HEK293 (cell line): Measurements from ENCODE around the gene FUT6.
A peak's percentile ranks its signal among the peaks of the same experiment; 100 is the strongest.
"Not testable (repeated sequence)": the region's sequence is repeated elsewhere in the genome, so short reads cannot be mapped to it uniquely, and the experiment has no call there.

Experiments used
- CTCF ChIA-PET: fragments of 350-600 bp; formaldehyde crosslinking; extraction: SDS; loops from one replicate; lab custom pipeline; 2021; ENCODE audit warnings: antibody characterized with exemption; lab: Yijun Ruan, JAX
- POLR2A ChIA-PET: fragments of 300-600 bp; formaldehyde crosslinking; extraction: SDS; loops from one replicate; lab custom pipeline; 2020; ENCODE audit warnings: antibody characterized with exemption, inconsistent platforms; lab: Yijun Ruan, JAX
- H3K27ac ChIP-seq: fragments of 200-500 bp; sonication (Bioruptor generic); 2 replicates; pipeline ENCODE4 v1.5.1; 2014; ENCODE audit warnings: low read depth, low read length, control low read depth, inconsistent platforms; ENCODE audit errors: extremely low read depth
- H3K36me3 ChIP-seq, 2 experiments: fragments of 200-500 bp in 1 of 2; sonication (Bioruptor generic) in 1 of 2; 1 replicate in 1 of 2; 2 replicates in 1 of 2; pipeline ENCODE4 v1.5.1; 2014 to 2017; ENCODE audit warnings: inconsistent platforms in 2 of 2, low read length in 2 of 2; ENCODE audit not compliant: control insufficient read depth in 2 of 2, insufficient read depth in 1 of 2
- H3K4me1 ChIP-seq: fragments of 200-500 bp; sonication (Bioruptor generic); 2 replicates; pipeline ENCODE4 v1.5.1; 2014; ENCODE audit warnings: mild to moderate bottlenecking, low read length, inconsistent platforms; ENCODE audit not compliant: control insufficient read depth, insufficient read depth
- H3K4me3 ChIP-seq: 2 replicates; pipeline ENCODE4 v1.5.1; 2011; ENCODE audit warnings: low read depth, mild to moderate bottlenecking, control low read depth, low read length, moderate library complexity
- H3K9me3 ChIP-seq: fragments of 200-500 bp; sonication (Bioruptor generic); 2 replicates; pipeline ENCODE4 v1.5.1; 2014; ENCODE audit warnings: low read depth, low read length, inconsistent platforms; ENCODE audit not compliant: control insufficient read depth, insufficient read depth
- EGR2 ChIP-seq: fragments of 450-650 bp; formaldehyde crosslinking; IDR thresholded peaks from 2 replicates; pipeline ENCODE4 v1.5.1; 2016; ENCODE audit warnings: low read depth, missing biosample characterization, missing genetic modification characterization
- SP3 ChIP-seq: fragments of 450-650 bp; formaldehyde crosslinking; IDR thresholded peaks from 2 replicates; pipeline ENCODE4 v1.5.1; 2016; ENCODE audit warnings: missing biosample characterization, missing genetic modification characterization
- ZBTB1 ChIP-seq: fragments of 450-650 bp; formaldehyde crosslinking; IDR thresholded peaks from 2 replicates; pipeline ENCODE4 v1.5.1; 2016; ENCODE audit warnings: missing biosample characterization, missing genetic modification characterization
- ZBTB8A ChIP-seq: fragments of 450-650 bp; formaldehyde crosslinking; IDR thresholded peaks from 2 replicates; pipeline ENCODE4 v1.5.1; 2016; ENCODE audit warnings: missing biosample characterization, missing genetic modification characterization
- ZFP69B ChIP-seq: fragments of 450-650 bp; formaldehyde crosslinking; IDR thresholded peaks from 2 replicates; pipeline ENCODE4 v1.5.1; 2016; ENCODE audit warnings: missing biosample characterization, missing genetic modification characterization
- ZNF184 ChIP-seq: fragments of 450-650 bp; IDR thresholded peaks from 2 replicates; pipeline ENCODE4 v1.5.1; 2018; ENCODE audit warnings: missing biosample characterization, mild to moderate bottlenecking, missing genetic modification characterization
- ZNF2 ChIP-seq: fragments of 450-650 bp; formaldehyde crosslinking; IDR thresholded peaks from 2 replicates; pipeline ENCODE4 v1.5.1; 2016; ENCODE audit warnings: missing biosample characterization, missing genetic modification characterization
- ZNF239 ChIP-seq: fragments of 450-650 bp; formaldehyde crosslinking; IDR thresholded peaks from 2 replicates; pipeline ENCODE4 v1.5.1; 2016; ENCODE audit warnings: missing biosample characterization, missing genetic modification characterization
- ZNF274 ChIP-seq, 2 experiments: fragments of 200-500 bp in 1 of 2; fragments of 450-650 bp in 1 of 2; sonication (Bioruptor generic) in 1 of 2; formaldehyde crosslinking in 1 of 2; IDR thresholded peaks; 2 replicates each; pipeline versions ENCODE4 v1.5.1 to v1.6.1; 2014 to 2016; ENCODE audit warnings: borderline replicate concordance in 1 of 2, inconsistent platforms in 1 of 2, low read length in 1 of 2, missing biosample characterization in 1 of 2, missing genetic modification characterization in 1 of 2
- ZNF302 ChIP-seq: fragments of 450-650 bp; formaldehyde crosslinking; IDR thresholded peaks from 2 replicates; pipeline ENCODE4 v1.5.1; 2016; ENCODE audit warnings: missing biosample characterization, missing genetic modification characterization, low read depth
- ZNF423 ChIP-seq: fragments of 450-650 bp; formaldehyde crosslinking; IDR thresholded peaks from 2 replicates; pipeline ENCODE4 v1.5.1; 2016; ENCODE audit warnings: missing biosample characterization, missing genetic modification characterization
- ZNF549 ChIP-seq: fragments of 450-650 bp; IDR thresholded peaks from 2 replicates; pipeline ENCODE4 v1.5.1; 2018; ENCODE audit warnings: missing biosample characterization, missing genetic modification characterization, mild to moderate bottlenecking, inconsistent platforms, moderate library complexity
- ZNF560 ChIP-seq: fragments of 450-650 bp; formaldehyde crosslinking; IDR thresholded peaks from 2 replicates; pipeline ENCODE4 v1.5.1; 2017; ENCODE audit warnings: missing biosample characterization, missing genetic modification characterization, borderline replicate concordance
- ZNF585B ChIP-seq: fragments of 450-650 bp; formaldehyde crosslinking; IDR thresholded peaks from 2 replicates; pipeline ENCODE4 v1.5.1; 2016; ENCODE audit warnings: missing biosample characterization, missing genetic modification characterization
- ZNF596 ChIP-seq: fragments of 450-650 bp; IDR thresholded peaks from 2 replicates; pipeline ENCODE4 v1.5.0; 2018; ENCODE audit warnings: missing biosample characterization, mild to moderate bottlenecking, missing genetic modification characterization, moderate library complexity
- ZNF600 ChIP-seq: fragments of 450-650 bp; formaldehyde crosslinking; IDR thresholded peaks from 2 replicates; pipeline ENCODE4 v1.5.1; 2016; ENCODE audit warnings: missing biosample characterization, missing genetic modification characterization
- ZNF621 ChIP-seq: fragments of 450-650 bp; formaldehyde crosslinking; IDR thresholded peaks from 2 replicates; pipeline ENCODE4 v1.5.1; 2017; ENCODE audit warnings: missing biosample characterization, missing genetic modification characterization
- ZNF776 ChIP-seq: fragments of 450-650 bp; formaldehyde crosslinking; IDR thresholded peaks from 2 replicates; pipeline ENCODE4 v1.5.0; 2017; ENCODE audit warnings: missing biosample characterization, missing genetic modification characterization, borderline replicate concordance
- TF ChIP-seq, protein P1 (sequence below): fragments of 450-650 bp; formaldehyde crosslinking; IDR thresholded peaks from 2 replicates; pipeline ENCODE4 v1.5.1; 2016; ENCODE audit warnings: missing biosample characterization, missing genetic modification characterization, borderline replicate concordance
- TF ChIP-seq, protein P2 (sequence below): fragments of 450-650 bp; formaldehyde crosslinking; IDR thresholded peaks from 2 replicates; pipeline ENCODE4 v1.5.1; 2016; ENCODE audit warnings: missing biosample characterization, missing genetic modification characterization

FUT6 gene

DNA sequence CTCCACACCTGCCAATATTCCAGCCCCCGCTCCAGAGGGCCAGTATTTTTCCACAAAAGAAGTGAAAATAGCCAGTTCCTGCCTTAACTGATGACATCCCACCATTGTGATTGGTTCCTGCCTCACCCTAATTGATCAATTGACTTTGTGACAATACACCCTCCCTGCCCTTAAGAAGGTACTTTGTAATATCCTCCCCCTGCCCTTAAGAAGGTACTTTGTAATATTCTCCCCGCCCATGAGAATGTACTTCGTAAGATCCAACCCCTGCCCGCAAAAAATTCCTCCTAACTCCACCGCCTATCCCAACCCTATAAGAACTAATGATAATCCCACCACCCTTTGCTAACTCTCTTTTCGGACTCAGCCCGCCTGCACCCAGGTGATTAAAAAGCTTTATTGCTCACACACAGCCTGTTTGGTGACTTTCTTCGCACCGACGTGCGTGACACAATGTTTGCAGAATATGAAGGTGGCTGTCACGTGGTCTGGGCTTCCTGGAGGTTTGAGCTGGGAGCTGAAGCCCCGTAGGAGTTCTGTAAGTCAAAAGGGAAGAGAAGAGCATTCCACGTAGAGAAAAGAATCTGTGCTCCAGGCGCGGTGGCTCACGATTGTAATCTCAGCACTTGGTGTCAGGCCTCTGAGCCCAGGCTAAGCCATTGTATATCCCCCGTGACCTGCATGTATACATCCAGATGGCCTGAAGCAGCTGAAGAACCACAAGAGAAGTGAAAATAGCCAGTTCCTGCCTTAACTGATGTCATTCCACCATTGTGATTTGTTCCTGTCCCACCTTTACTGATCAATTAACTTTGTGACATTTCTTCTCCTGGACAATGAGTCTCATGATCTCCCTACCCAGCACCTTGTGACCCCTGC, 17.9 kb upstream of the FUT6 start:
- no peaks in the 10 kb centered on the region for H3K9me3 ChIP-seq
- no peak overlapping the region for H3K27ac ChIP-seq
- ChIA-PET POLR2A (no interaction called here), CTCF (no interaction called here)
- no peaks in the 10 kb centered on the region for H3K36me3 ChIP-seq
- H3K4me3 ChIP-seq = no peak overlapping the region
- no peak for TF ChIP-seq SP3 (tag by site-specific recombination)
- TF ChIP-seq ZNF776 (tag by site-specific recombination) = no peak
- TF ChIP-seq ZNF184 (tag by site-specific recombination) = no peak
- no peak for TF ChIP-seq ZNF2 (tag by site-specific recombination)
- TF ChIP-seq, protein P1, sequence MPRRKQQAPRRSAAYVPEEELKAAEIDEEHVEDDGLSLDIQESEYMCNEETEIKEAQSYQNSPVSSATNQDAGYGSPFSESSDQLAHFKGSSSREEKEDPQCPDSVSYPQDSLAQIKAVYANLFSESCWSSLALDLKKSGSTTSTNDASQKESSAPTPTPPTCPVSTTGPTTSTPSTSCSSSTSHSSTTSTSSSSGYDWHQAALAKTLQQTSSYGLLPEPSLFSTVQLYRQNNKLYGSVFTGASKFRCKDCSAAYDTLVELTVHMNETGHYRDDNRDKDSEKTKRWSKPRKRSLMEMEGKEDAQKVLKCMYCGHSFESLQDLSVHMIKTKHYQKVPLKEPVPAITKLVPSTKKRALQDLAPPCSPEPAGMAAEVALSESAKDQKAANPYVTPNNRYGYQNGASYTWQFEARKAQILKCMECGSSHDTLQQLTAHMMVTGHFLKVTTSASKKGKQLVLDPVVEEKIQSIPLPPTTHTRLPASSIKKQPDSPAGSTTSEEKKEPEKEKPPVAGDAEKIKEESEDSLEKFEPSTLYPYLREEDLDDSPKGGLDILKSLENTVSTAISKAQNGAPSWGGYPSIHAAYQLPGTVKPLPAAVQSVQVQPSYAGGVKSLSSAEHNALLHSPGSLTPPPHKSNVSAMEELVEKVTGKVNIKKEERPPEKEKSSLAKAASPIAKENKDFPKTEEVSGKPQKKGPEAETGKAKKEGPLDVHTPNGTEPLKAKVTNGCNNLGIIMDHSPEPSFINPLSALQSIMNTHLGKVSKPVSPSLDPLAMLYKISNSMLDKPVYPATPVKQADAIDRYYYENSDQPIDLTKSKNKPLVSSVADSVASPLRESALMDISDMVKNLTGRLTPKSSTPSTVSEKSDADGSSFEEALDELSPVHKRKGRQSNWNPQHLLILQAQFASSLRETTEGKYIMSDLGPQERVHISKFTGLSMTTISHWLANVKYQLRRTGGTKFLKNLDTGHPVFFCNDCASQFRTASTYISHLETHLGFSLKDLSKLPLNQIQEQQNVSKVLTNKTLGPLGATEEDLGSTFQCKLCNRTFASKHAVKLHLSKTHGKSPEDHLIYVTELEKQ (tag by site-specific recombination) = no peak
- TF ChIP-seq ZNF560 (tag by site-specific recombination) = no peak
- no peak for TF ChIP-seq ZNF600 (tag by site-specific recombination)
- TF ChIP-seq ZNF621 = no peak
- no peak for TF ChIP-seq ZNF423
- no peak for TF ChIP-seq ZNF549 (tag by site-specific recombination)
- TF ChIP-seq, protein P2, sequence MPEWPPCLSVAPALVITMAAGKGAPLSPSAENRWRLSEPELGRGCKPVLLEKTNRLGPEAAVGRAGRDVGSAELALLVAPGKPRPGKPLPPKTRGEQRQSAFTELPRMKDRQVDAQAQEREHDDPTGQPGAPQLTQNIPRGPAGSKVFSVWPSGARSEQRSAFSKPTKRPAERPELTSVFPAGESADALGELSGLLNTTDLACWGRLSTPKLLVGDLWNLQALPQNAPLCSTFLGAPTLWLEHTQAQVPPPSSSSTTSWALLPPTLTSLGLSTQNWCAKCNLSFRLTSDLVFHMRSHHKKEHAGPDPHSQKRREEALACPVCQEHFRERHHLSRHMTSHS (tag by site-specific recombination) = no peak
- TF ChIP-seq ZNF302 (tag by site-specific recombination) = no peak
- no peak for TF ChIP-seq ZBTB1 (tag by site-specific recombination)
- TF ChIP-seq ZNF596 (tag by site-specific recombination) = no peak
- no peak for TF ChIP-seq ZNF274 (IDR thresholded peaks at IDR 0.05; ENCODE audit: low read length)
- TF ChIP-seq ZNF274 (tag by site-specific recombination; IDR thresholded peaks at IDR 0.05; ENCODE audit: borderline replicate concordance) = no peak
- TF ChIP-seq ZBTB8A (tag by site-specific recombination) = no peak
- no peak for TF ChIP-seq ZFP69B (tag by site-specific recombination)
- TF ChIP-seq ZNF585B (tag by site-specific recombination) = no peak
- no peak for TF ChIP-seq ZNF239 (tag by site-specific recombination)
- H3K4me1 ChIP-seq = no peaks in the 10 kb centered on the region

GRCh38 chr19:5855151-5855550, 15.6 kb upstream of the FUT6 start:
- CTCF ChIA-PET, POLR2A ChIA-PET, H3K4me1 ChIP-seq: not testable (repeated sequence)

DNA sequence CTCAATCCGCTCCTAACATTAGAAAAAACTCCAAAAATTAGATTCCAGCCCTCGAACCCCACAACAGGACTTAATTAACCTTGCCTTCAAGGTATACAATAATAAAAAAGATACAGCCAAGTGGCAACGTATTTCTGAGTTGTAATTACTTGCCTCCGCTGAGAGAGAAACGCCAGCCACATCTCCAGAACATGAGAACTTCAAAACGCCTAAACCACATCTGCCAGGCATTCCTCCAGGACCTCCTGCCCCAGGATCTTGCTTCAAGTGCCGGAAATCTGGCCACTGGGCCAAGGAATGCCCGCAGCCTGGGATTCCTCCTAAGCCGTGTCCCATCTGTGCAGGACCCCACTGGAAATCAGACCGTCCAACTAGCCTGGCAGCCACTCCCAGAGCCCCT, 14.6 kb upstream of the FUT6 start:
- H3K4me3 ChIP-seq, H3K4me1 ChIP-seq, H3K9me3 ChIP-seq, POLR2A ChIA-PET, H3K27ac ChIP-seq, CTCF ChIA-PET, H3K36me3 ChIP-seq: not testable (repeated sequence)

More at GRCh38 chr19:5855151-5855550, 15.6 kb upstream of the FUT6 start:
- not testable (repeated sequence) for H3K27ac ChIP-seq, H3K4me3 ChIP-seq, H3K36me3 ChIP-seq
- TF ChIP-seq EGR2 (tag by site-specific recombination) = peak; percentile 24; the same call in 1 of the 2 replicates
- TF ChIP-seq, all 188 proteins: peak for 1; not testable (repeated sequence) for 187
- not testable (repeated sequence) for H3K9me3 ChIP-seq
